Stimulated activated CD8-positive, alpha-beta memory T cell treated with anti-CD3 and anti-CD28 coated beads, Interleukin-12 subunit alpha, Interleukin-12 subunit beta, amount 100 ng/mL, for 24 hours (primary cell): ENCODE results near the gene PDXDC1.
"Not testable (repeated sequence)": the region's sequence is repeated elsewhere in the genome, so short reads cannot be mapped to it uniquely, and the experiment has no call there.

Source experiments
- DNase-seq: peaks from one replicate; pipeline ENCODE4 v3.0.0-alpha.2; 2020; ENCODE audit errors: extremely low read depth

The PDXDC1 gene

DNA sequence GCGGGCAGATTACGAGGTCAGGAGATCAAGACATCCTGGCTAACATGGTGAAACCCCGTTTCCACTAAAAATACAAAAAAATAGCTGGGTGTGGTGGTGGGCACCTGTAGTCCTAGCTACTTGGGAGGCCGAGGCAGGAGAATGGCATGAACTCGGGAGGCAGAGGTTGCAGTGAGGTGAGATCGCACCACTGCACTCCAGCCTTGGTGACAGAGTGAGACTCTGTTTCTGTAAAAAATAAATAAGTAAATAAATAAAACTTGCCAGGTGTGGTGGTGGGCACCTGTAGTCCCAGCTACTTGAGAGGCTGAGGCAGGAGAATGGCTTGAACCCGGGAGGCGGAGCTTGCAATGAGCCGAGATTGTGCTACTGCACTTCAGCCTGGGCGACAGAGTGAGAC, 38.1 kb downstream of the PDXDC1 start:
- DNase-seq, result not testable (repeated sequence)

GRCh38 chr16:15015671-15016070, 40.8 kb downstream of the PDXDC1 start:
- not testable (repeated sequence) for DNase-seq

GRCh38 chr16:15016354-15016753, 41.5 kb downstream of the PDXDC1 start:
- not testable (repeated sequence) for DNase-seq

DNA sequence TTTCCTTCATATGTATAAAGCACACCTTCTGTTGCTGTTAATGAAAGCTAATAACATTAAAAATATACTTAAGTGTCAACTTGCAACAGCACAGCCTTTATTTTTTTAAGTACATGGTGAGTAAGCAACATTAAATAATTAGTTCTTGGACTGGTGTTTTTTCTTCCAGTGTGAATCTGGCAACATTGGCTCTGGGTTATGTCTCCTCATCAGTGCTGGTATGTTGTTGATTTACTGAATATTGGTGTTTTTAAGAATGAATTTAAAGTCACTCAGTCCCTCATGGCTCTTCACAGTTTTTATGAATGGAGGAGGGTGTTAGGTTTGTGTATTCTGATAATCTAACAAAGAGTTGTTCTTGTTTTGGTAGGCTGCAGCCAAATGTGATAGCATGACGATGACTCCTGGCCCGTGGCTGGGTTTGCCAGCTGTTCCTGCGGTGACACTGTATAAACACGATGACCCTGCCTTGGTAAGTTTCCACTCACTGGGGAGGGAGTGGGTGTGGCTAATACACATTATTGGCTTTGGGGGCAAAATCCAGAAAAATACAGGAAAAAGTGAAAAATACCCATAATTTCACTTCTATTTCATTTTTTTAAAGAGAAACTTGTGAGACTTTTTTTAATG, 42.2 kb downstream of the PDXDC1 start:
- DNase-seq, result not testable (repeated sequence)

- DNase-seq, result not testable (repeated sequence)
Measured at GRCh38 chr16:15021429-15021828, 46.6 kb downstream of the PDXDC1 start.

DNA sequence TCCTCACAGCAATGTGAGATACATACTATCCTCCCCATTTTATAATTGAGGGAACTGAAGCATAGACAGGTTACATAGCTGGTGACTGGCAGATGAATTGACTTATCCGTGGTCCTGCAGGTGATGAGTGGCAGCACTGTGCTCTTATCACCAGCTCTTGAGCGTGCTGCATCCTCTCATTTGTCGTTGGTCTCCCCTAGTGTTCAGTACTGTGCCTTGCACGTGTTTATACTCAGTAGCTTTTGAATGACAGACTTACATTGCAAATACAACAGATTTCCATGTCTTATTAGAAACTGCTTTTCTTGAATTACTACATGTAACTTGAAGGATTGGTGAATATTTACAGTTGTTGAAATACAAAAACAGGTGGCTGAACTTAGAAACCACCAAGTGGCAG, 47.4 kb downstream of the PDXDC1 start:
- not testable (repeated sequence) for DNase-seq

DNA sequence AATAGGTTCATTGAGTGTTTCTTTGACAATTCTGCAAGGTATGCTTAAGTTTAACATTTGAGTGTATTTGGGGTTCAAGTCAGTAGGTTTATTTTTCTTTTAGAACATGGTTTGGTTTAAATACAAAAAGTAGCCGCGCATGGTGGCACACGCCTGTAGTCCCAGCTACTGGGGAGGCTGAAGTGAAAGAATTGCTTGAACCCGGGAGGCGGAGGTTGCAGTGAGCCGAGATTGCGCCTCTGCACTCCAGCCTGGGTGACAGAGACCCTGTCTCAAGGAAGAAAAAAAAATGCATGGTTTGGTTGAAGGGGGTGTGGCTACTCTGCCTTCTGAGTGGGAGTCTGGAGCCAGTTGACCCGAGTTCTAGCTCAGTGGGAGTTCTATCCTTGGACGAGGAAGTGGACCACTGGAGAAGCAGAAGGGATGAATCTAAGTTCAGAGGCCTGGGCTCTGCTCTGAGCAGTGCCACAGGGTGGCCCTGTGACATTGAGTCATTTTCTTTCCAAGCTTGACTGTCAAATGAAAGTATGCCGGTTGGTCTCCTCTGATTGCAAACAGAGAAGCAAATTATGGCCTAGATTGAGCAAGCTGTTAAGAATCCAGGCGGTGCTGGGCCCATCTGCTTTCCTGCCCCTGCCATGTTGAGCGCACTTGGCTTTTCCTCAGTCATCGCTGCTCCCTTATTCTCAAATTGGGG, 48.7 kb downstream of the PDXDC1 start:
- not testable (repeated sequence) for DNase-seq

GRCh38 chr16:15024858-15025199, 50.0 kb downstream of the PDXDC1 start:
- DNase-seq, result not testable (repeated sequence)

DNA sequence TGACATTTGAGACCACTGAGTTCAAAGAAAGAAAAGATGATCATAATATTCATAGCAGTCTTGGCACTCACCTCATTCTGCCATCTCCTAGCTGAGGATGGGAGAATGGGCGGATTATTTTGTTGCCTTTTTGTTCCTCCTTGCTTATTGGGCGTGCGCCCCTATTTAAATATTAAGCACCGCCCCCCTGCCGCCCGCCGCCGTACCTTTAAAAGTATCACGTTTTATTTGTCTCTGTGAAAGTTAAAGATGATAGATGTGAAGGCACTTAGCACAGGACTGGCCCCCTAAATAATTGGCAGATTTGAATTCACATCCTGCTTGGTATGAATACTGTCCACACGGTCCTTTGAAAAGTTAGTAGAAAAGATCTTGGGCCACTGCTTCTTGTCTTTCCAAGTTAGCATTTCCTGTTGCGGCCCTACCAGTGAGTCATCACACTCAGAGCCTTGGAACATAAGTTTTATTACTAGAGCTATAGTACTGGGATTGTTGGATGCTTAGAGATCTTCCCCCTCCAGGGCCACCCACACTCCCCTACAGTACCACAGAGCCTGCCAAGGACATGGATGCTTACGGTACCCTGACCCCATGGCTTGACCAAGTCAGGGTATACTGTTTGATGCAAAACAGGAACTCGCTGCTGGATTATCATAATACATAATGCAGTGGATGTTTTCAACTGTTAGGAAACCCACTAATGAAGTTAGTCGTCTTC, 50.6 kb downstream of the PDXDC1 start:
- not testable (repeated sequence) for DNase-seq

DNA sequence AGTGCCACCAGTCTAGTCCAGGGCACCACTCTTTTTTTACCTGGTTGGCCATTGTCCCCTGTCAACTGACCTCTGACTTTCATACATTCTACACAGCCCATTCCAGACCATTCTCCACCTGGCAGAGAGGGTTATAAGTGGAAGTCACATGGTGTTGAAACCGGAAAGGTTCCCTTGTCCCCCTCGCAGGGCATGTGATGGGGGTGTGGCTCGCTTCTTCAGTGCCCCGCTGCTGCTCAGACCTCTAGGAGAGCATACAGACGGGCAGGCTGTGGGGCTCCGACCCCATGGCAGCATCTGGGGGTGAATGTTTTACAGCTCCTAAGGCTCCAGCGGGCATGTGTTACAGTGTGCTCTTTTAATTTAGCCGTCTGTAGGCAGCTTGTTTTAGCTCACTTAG, 52.2 kb downstream of the PDXDC1 start:
- DNase-seq, result not testable (repeated sequence)

GRCh38 chr16:15027503-15028344, 52.9 kb downstream of the PDXDC1 start:
- DNase-seq, result not testable (repeated sequence)

DNA sequence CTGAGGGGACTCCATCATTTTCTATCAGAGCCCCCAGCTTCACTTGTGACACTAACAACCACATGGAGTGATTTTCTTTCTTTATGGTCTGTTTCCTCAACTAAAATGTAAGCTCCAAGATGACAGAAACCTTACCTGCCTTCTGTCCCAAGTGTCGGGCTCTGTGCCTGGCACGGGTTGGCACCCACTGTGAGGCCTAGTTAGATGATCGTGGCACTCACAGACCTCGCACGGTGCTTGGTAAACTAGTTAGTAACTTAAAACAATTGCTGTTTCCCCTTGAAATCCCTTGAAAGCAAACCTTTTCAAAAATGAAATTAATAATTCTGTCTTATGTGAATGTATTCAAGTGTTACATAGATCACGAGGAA, 53.5 kb downstream of the PDXDC1 start:
- not testable (repeated sequence) for DNase-seq

DNA sequence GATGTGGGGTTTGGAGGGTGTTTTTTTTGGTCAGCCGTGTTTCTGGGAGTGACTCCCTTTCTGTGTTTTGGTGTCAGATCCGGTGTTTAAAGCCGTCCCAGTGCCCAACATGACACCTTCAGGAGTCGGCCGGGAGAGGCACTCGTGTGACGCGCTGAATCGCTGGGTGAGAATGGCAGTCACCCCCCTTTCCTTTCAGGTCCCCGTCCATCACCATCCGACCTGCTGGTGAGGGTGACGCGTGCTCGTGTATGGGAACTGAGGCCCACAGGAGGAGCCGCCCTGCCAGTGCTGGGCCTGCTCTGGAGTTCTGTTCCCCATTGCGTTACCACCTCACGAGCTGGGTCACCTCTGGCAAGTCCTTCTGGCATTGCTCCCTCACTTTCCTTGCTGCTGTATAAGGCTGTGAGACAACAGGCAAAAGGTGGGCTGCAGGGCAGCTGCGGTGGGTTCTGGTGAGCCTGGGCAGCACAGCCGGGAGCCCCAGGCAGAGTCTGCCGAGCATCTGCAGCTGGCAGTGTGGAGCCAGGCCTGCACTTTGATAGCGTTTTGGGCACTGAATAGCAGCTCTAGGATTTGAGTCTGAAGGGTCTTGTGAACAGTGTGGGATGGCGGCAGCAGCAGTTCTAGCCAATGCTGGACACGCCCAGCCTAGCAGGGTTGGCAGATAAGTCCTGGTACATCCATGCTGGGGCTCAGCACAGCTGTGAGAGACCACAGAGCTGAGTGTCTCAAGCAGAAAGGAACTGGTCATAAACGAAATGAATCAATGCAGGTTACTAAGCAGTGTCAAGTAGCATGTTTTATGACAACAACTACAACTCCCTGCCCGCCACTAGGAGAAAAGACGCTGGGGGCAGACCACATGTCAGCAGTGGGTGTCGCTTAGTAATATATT, 54.2 kb downstream of the PDXDC1 start:
- DNase-seq, result not testable (repeated sequence)

- DNase-seq, result not testable (repeated sequence)
Measured at GRCh38 chr16:15029749-15030148, 54.9 kb downstream of the PDXDC1 start.

- DNase-seq, result no peak
Measured at GRCh38 chr16:15031179-15031578, 56.4 kb downstream of the PDXDC1 start.

DNA sequence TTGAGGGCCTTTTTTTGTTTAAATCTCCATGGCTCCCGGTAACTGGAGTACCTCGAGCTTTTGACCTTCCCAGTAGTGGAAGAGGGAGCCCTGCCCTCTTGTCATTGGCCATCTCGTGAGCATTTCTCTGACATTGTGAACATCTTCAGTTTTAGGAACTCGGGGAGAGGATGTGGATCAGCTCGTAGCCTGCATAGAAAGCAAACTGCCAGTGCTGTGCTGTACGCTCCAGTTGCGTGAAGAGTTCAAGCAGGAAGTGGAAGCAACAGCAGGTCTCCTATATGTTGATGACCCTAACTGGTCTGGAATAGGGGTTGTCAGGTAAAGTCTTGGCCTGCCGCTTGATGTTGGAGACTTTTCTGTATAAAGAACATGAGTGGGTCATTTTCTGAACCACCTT, 56.8 kb downstream of the PDXDC1 start:
- DNase-seq, result no peak

DNA sequence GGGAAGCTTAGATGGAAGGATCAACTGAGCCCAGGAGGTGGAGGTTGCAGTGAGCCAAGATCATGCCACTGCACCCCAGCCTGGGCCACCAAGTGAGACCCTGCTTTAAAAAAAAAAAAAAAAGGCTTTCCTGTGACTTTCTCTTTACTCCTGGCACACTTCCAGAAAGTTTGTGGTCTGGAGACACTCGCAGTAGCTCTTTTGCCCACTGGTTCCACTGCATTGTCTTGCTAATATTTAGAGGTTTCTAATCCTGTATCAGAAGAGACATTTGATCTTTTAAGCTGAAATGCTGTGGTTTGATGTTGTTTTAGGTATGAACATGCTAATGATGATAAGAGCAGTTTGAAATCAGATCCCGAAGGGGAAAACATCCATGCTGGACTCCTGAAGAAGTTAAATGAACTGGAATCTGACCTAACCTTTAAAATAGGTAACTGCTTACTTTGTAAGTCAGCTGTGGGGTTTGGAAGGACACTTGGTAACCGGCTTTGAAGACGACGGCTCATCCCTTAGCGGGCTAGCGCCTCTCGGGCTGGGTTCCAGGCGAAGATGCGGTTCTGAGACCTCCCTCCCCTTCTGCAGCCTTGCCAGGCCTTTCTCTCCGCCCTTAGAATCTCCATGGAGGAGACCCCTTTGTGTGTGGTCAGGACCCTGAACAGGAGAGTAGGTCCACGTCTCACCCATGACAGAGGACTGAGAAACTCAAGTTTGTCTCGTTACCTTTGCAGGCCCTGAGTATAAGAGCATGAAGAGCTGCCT, 57.9 kb downstream of the PDXDC1 start:
- DNase-seq, result no peak

GRCh38 chr16:15033309-15033707, 58.5 kb downstream of the PDXDC1 start:
- DNase-seq, result no peak

- DNase-seq, result no peak
Measured at GRCh38 chr16:15034266-15035162, 59.7 kb downstream of the PDXDC1 start.
